Upper lobe of left lung (tissue), 6 donors: ENCODE data around the gene POLG2. TPM values are rescaled to one million over a fixed set of nuclear protein-coding genes. Genes with fewer than 3 reads are reported as not detected.
A peak's percentile ranks its signal among the peaks of the same experiment; 100 is the strongest.

ENCODE experiments used
- ATAC-seq, 2 donors: fragments of 200-7000 bp; cut with Tn5 transposase; one replicate each; pipeline ENCODE4 v1.9.1; 2022; ENCODE audit warnings: mild to moderate bottlenecking in 2 of 2, moderate library complexity in 2 of 2; ENCODE audit not compliant: low FRiP score in 2 of 2
- DNase-seq, 2 donors: peaks; one replicate each; pipeline ENCODE4 v3.0.0-alpha.2; 2019 to 2020
- H3K27ac ChIP-seq, 4 donors: fragments of 200-600 bp; sonication (generic); one replicate each; pipeline ENCODE4 v1.5.1; 2016 to 2019
- H3K27me3 ChIP-seq, 4 donors: fragments of 200-600 bp; sonication (generic); one replicate each; pipeline ENCODE4 v1.5.1; 2017 to 2019
- H3K36me3 ChIP-seq, 4 donors: fragments of 200-600 bp; sonication (generic); one replicate each; pipeline ENCODE4 v1.5.1; 2016 to 2019
- H3K4me1 ChIP-seq, 4 donors: fragments of 200-600 bp; sonication (generic); one replicate each; pipeline ENCODE4 v1.5.1; 2018 to 2019
- H3K4me3 ChIP-seq, 4 donors: fragments of 200-600 bp; sonication (generic); one replicate each; pipeline ENCODE4 v1.5.1; 2017 to 2019; ENCODE audit warnings: mild to moderate bottlenecking in 2 of 4, moderate library complexity in 1 of 4
- H3K9me3 ChIP-seq, 4 donors: fragments of 200-600 bp; sonication (generic); one replicate each; pipeline ENCODE4 v1.5.1; 2018 to 2019
- CTCF ChIP-seq, 6 experiments: fragments of 450-650 bp in 4 of 6; fragments of 200-600 bp in 2 of 6; sonication (generic) in 2 of 6; IDR thresholded peaks; one replicate each; pipeline ENCODE4 v1.5.1; 2016 to 2019; ENCODE audit warnings: antibody characterized with exemption in 6 of 6
- EP300 ChIP-seq, 4 donors: sonication (generic); formaldehyde crosslinking; IDR thresholded peaks; one replicate each; pipeline ENCODE4 v1.5.1; 2017; ENCODE audit warnings: antibody characterized with exemption in 4 of 4, control low read depth in 2 of 4
- POLR2A ChIP-seq, 4 donors: fragments of 450-650 bp; IDR thresholded peaks; one replicate each; pipeline ENCODE4 v1.5.1; 2016 to 2017; ENCODE audit warnings: antibody characterized with exemption in 4 of 4, mild to moderate bottlenecking in 2 of 4
- POLR2AphosphoS5 ChIP-seq, 2 donors: sonication (generic); formaldehyde crosslinking; IDR thresholded peaks; one replicate each; pipeline ENCODE4 v1.5.1; 2017; ENCODE audit warnings: antibody characterized with exemption in 2 of 2
- WGBS, 2 donors: methylation state at CpG; one replicate each; pipeline ENCODE4 v1.1.5; 2017 to 2018; 5-methylcytosine and 5-hydroxymethylcytosine counted together
- total RNA-seq, 6 donors: library from RNA; depleted of rRNA in 4 of 6; stranded (reverse); fragments of >200 nt in 4 of 6; gene quantifications; one replicate each; pipeline versions ENCODE4 v1.1.0 to v1.2.1, GENCODE V29; 2016 to 2021
- donor health status: DM: no; HTN: no; CAD: no; lungs with moderate emphysema.
- donor health status: DM: no; HTN: yes; CAD: no; lungs with severe emphysema.

Gene POLG2
- total RNA-seq, 6 donors from 2014 or later, result 4.1 to 25.2 (median 12.6) TPM

GRCh38 chr17:64491994-64492393, 4.9 kb downstream of the POLG2 start:
- Histone ChIP-seq H3K27me3 (no peaks in the 10 kb centered on the region), H3K36me3 (peaks cover 0 to 34% (median 9%) of the 10 kb centered on the region in 4 donors), H3K9me3 (no peaks in the 10 kb centered on the region), H3K4me3 (no peak overlapping the region), H3K27ac (no peak overlapping the region), H3K4me1 (peaks cover 17 to 23% (median 20%) of the 10 kb centered on the region in 4 donors)
- 86 to 87% methylated on average over 3 of the region's 3 CpGs for WGBS, 2 donors
- DNase-seq, result no peak
- ATAC-seq, result no peak
- no peak for TF ChIP-seq POLR2AphosphoS5 (IDR thresholded peaks at IDR 0.05)
- no peak for TF ChIP-seq EP300 (IDR thresholded peaks at IDR 0.05)
- no peak for TF ChIP-seq CTCF (IDR thresholded peaks at IDR 0.05)
- no peak for TF ChIP-seq POLR2A (IDR thresholded peaks at IDR 0.05)

DNA sequence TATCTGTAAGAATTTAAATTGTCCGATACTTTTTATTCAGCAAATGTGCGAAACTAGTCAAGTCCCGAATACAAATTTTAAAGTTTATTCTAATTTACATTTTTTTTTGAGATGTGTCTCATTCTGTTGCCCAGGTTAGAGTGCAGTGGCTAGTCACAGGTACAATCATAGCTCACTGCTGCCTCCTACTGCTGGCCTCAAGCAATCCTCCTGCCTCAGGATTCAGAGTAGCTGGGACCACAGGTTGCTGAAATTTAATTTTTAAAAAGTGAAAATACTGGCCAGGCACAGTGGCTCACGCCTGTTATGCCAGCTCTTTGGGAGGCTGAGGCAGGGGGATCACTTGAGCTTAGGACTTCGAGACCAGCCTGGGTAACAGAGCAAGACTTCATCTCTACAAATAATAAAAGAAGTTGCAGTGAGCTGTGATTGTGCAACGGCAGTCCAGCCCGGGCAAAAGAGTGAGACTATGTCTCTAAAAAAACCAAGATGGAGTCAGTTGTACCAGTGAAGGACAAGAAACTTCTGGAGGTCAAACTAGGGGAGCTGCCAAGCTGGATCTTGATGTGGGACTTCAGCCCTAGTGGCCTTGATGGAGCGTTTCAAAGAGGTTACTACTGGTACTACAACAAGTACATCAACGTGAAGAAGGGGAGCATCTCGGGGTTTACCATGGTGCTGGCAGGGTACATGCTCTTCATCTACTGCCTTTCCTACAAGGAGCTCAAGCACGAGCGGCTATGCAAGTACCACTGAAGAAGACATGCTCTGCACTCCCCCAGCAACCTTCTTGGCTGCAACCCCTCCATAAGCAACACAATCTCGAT, 5.6 kb downstream of the POLG2 start:
- Histone ChIP-seq H3K4me3 (no peak overlapping the region), H3K4me1 (peaks cover 17 to 23% (median 19%) of the 10 kb centered on the region in 4 donors), H3K36me3 (peaks cover 0 to 34% (median 9%) of the 10 kb centered on the region in 4 donors), H3K27me3 (no peaks in the 10 kb centered on the region), H3K9me3 (no peaks in the 10 kb centered on the region), H3K27ac (no peak overlapping the region)
- ATAC-seq, result peak; percentile 75 to 77
- peak in 1 of 2 donors; percentile 50 for DNase-seq
- WGBS, 2 donors, result 85 to 87% methylated on average over 13 of the region's 13 CpGs
- no peak for TF ChIP-seq EP300 (IDR thresholded peaks at IDR 0.05)
- no peak for TF ChIP-seq POLR2A (IDR thresholded peaks at IDR 0.05)
- peak; percentile 41 to 62 (median 48) for TF ChIP-seq CTCF (IDR thresholded peaks at IDR 0.05)
- no peak for TF ChIP-seq POLR2AphosphoS5 (IDR thresholded peaks at IDR 0.05)

GRCh38 chr17:64488301-64488700, 8.6 kb downstream of the POLG2 start:
- ATAC-seq (no peak), DNase-seq (no peak)
- H3K9me3 ChIP-seq, result no peaks in the 10 kb centered on the region
- no peaks in the 10 kb centered on the region for H3K4me1 ChIP-seq
- H3K27me3 ChIP-seq, result no peaks in the 10 kb centered on the region
- no peak for TF ChIP-seq EP300 (IDR thresholded peaks at IDR 0.05)
- TF ChIP-seq POLR2A (IDR thresholded peaks at IDR 0.05), result no peak
- TF ChIP-seq POLR2AphosphoS5 (IDR thresholded peaks at IDR 0.05), result no peak
- no peak for TF ChIP-seq CTCF (IDR thresholded peaks at IDR 0.05)
- no peak overlapping the region for H3K27ac ChIP-seq
- H3K4me3 ChIP-seq, result no peak overlapping the region
- H3K36me3 ChIP-seq, result peaks cover 7 to 54% (median 19%) of the 10 kb centered on the region in 4 donors
- 98 to 100% methylated on average over 2 of the region's 2 CpGs for WGBS, 2 donors

GRCh38 chr17:64484380-64484779, 12.5 kb downstream of the POLG2 start:
- H3K36me3 ChIP-seq, result peaks cover 0 to 64% (median 18%) of the 10 kb centered on the region in 4 donors
- TF ChIP-seq POLR2AphosphoS5 (IDR thresholded peaks at IDR 0.05) (no peak), CTCF (IDR thresholded peaks at IDR 0.05) (no peak), POLR2A (IDR thresholded peaks at IDR 0.05) (no peak), EP300 (IDR thresholded peaks at IDR 0.05) (no peak)
- WGBS, 2 donors, result 73 to 80% methylated on average over 3 of the region's 3 CpGs

More at GRCh38 chr17:64484380-64484779, 12.5 kb downstream of the POLG2 start:
- ATAC-seq (no peak), DNase-seq (no peak)
- H3K27ac ChIP-seq, result no peak overlapping the region
- no peaks in the 10 kb centered on the region for H3K4me1 ChIP-seq
- no peaks in the 10 kb centered on the region for H3K9me3 ChIP-seq
- H3K4me3 ChIP-seq, result no peak overlapping the region
- H3K27me3 ChIP-seq, result no peaks in the 10 kb centered on the region
